Endothelial cell of umbilical vein (primary cell): ENCODE measurements around the gene SHCBP1L. TPM values are rescaled to one million over a fixed set of nuclear protein-coding genes. Genes with fewer than 3 reads are reported as not detected.

ENCODE experiments used
- BruUV-seq: library from RNA; stranded (reverse); fragments of 400-500 nt; replicated peaks from 2 replicates; lab custom pipeline; 2021; lab: Mats Ljungman, UMichigan
- CTCF ChIA-PET: fragments of 300-600, 350-600 bp; sonication (Branson Sonifier 250); formaldehyde crosslinking; loops from one replicate; lab custom pipeline; 2021; ENCODE audit warnings: antibody characterized with exemption, inconsistent platforms; lab: Charles Lee
- POLR2A ChIA-PET: fragments of 300-600, 350-600 bp; sonication (Branson Sonifier 250); formaldehyde crosslinking; loops from one replicate; lab custom pipeline; 2021; ENCODE audit warnings: antibody characterized with exemption, inconsistent platforms; lab: Charles Lee
- DNase-seq: peaks from one replicate; pipeline ENCODE4 v3.0.0-alpha.2; 2011; ENCODE audit warnings: low read depth, low spot score
- FAIRE-seq: peaks from 2 replicates; lab custom pipeline; 2011; peaks lifted over from hg19 to GRCh38; lab: Jason Lieb, UNC
- H2AFZ ChIP-seq: 2 replicates; pipeline ENCODE4 v1.6.0; 2012; ENCODE audit warnings: low read depth, low read length, control low read depth, inconsistent platforms
- H3K27ac ChIP-seq: 2 replicates; pipeline ENCODE4 v1.5.1; 2011; ENCODE audit warnings: low read depth, mild to moderate bottlenecking, control low read depth, low read length, moderate library complexity; ENCODE audit not compliant: insufficient read depth
- H3K27me3 ChIP-seq, 2 experiments: 2 replicates each; pipeline versions ENCODE4 v1.6.0 to v1.6.1; 2011; ENCODE audit warnings: low read length in 2 of 2, mixed read lengths in 1 of 2; ENCODE audit not compliant: control insufficient read depth in 2 of 2, insufficient read depth in 2 of 2
- H3K36me3 ChIP-seq, 2 experiments: 2 replicates in 1 of 2; 3 replicates in 1 of 2; pipeline ENCODE4 v1.5.1; 2011; ENCODE audit warnings: low read length in 2 of 2, mild to moderate bottlenecking in 1 of 2, moderate library complexity in 1 of 2; ENCODE audit not compliant: control insufficient read depth in 2 of 2, insufficient read depth in 2 of 2; ENCODE audit errors: extremely low read depth in 1 of 2
- H3K4me1 ChIP-seq: 3 replicates; pipeline ENCODE4 v1.5.1; 2011; ENCODE audit warnings: mild to moderate bottlenecking, low read length; ENCODE audit not compliant: control insufficient read depth, insufficient read depth; ENCODE audit errors: extremely low read depth
- H3K4me2 ChIP-seq: 2 replicates; pipeline ENCODE4 v1.6.1; 2011; ENCODE audit warnings: low read length, control low read depth, mixed read lengths; ENCODE audit not compliant: insufficient read depth
- H3K4me3 ChIP-seq, 3 experiments: fragments of 200-600 bp in 1 of 3; sonication (generic), shearing (Covaris generic) in 1 of 3; replicated peaks in 1 of 3; 2 replicates each; pipeline ENCODE4 v1.5.1; 2011 to 2016; ENCODE audit warnings: control low read depth in 3 of 3, low read length in 3 of 3, mild to moderate bottlenecking in 2 of 3, inconsistent platforms in 1 of 3, low read depth in 1 of 3, moderate library complexity in 1 of 3; ENCODE audit not compliant: insufficient read depth in 1 of 3
- H3K79me2 ChIP-seq: 2 replicates; pipeline ENCODE4 v1.6.0; 2012; ENCODE audit warnings: low read length, inconsistent platforms; ENCODE audit not compliant: control insufficient read depth, insufficient read depth
- H3K9ac ChIP-seq: replicated peaks from 2 replicates; pipeline ENCODE3; 2011; ENCODE audit warnings: low read length, control low read depth; ENCODE audit not compliant: insufficient read depth; ENCODE audit errors: extremely low read depth
- H3K9me1 ChIP-seq: replicated peaks from 3 replicates; pipeline ENCODE4 v1.6.0; 2011; ENCODE audit warnings: mild to moderate bottlenecking, low read length; ENCODE audit not compliant: control insufficient read depth, insufficient read depth; ENCODE audit errors: extremely low read depth
- H3K9me3 ChIP-seq: replicated peaks from 2 replicates; pipeline ENCODE4 v1.5.1; 2012; ENCODE audit warnings: low read length, inconsistent platforms; ENCODE audit not compliant: control insufficient read depth, insufficient read depth
- H4K20me1 ChIP-seq: replicated peaks from 2 replicates; pipeline ENCODE3; 2011; ENCODE audit warnings: mild to moderate bottlenecking, low read length; ENCODE audit not compliant: control insufficient read depth, insufficient read depth; ENCODE audit errors: extremely low read depth
- EZH2 ChIP-seq: IDR thresholded peaks from 2 replicates; pipeline ENCODE4 v1.6.1; 2012; ENCODE audit warnings: borderline replicate concordance, low read depth, mild to moderate bottlenecking, moderate library complexity, low read length, inconsistent platforms; ENCODE audit not compliant: severe bottlenecking
- FOS ChIP-seq: IDR thresholded peaks from 2 replicates; pipeline ENCODE4 v1.6.1; 2011; ENCODE audit warnings: mild to moderate bottlenecking, low read length, moderate library complexity, borderline replicate concordance; ENCODE audit not compliant: insufficient read depth
- GATA2 ChIP-seq: IDR thresholded peaks from 2 replicates; pipeline ENCODE4 v1.7.0; 2011; ENCODE audit warnings: low read depth, mild to moderate bottlenecking, moderate library complexity, mixed read lengths, low read length; ENCODE audit not compliant: insufficient read length, insufficient read depth
- JUN ChIP-seq: IDR thresholded peaks from 2 replicates; pipeline ENCODE4 v1.6.1; 2011; ENCODE audit warnings: borderline replicate concordance, low read depth; ENCODE audit not compliant: insufficient read length, insufficient read depth
- MAX ChIP-seq: IDR thresholded peaks from 2 replicates; pipeline ENCODE4 v1.6.1; 2011; ENCODE audit not compliant: insufficient read depth, insufficient read length
- MYC ChIP-seq: IDR thresholded peaks from one replicate; pipeline ENCODE4 v1.6.1; 2011; ENCODE audit warnings: mild to moderate bottlenecking, low read depth, low read length
- POLR2A ChIP-seq: IDR thresholded peaks from 2 replicates; pipeline ENCODE4 v1.6.1; 2012; ENCODE audit warnings: low read depth, mild to moderate bottlenecking, control low read depth, low read length
- POLR2AphosphoS5 ChIP-seq: IDR thresholded peaks from 2 replicates; pipeline ENCODE4 v1.6.1; 2012; ENCODE audit warnings: low read depth, mild to moderate bottlenecking, control low read depth, low read length, moderate library complexity; ENCODE audit not compliant: insufficient read depth
- dilution Hi-C: fragments of 300-500 bp; cut with MboI; formaldehyde crosslinking; loops from one replicate; pipeline ENCODE4 v1.15.0; 2019; ENCODE audit warnings: low sequenced_read_pairs; ENCODE audit not compliant: extremely low pct_ligation_motif_present
- intact Hi-C: fragments of 100-400 bp; cut with micrococcal nuclease; formaldehyde crosslinking; loops from one replicate; pipeline ENCODE4 v1.10.0; 2022
- polyA plus RNA-seq, 4 experiments: library from polyadenylated mRNA; depleted of rRNA in 3 of 4; stranded (reverse) in 3 of 4; unstranded in 1 of 4; fragments of >200 nt; gene quantifications; 2 replicates each; pipeline versions ENCODE4 v1.2.1 to v1.2.3, GENCODE V29; 2011 to 2012; ENCODE audit warnings: missing spikeins in 1 of 4
- total RNA-seq: library from RNA; stranded (reverse); gene quantifications from 2 replicates; pipeline ENCODE4 v1.2.3, GENCODE V29; 2021
- TF ChIP-seq, protein P1 (sequence below), 2 donors: IDR thresholded peaks; 1 replicate in 1 of 2; 2 replicates in 1 of 2; pipeline ENCODE4 v1.5.1; 2011; ENCODE audit warnings: low read length in 2 of 2, mild to moderate bottlenecking in 2 of 2, moderate library complexity in 2 of 2, control low read depth in 1 of 2, inconsistent platforms in 1 of 2, low read depth in 1 of 2; ENCODE audit not compliant: insufficient read depth in 1 of 2; ENCODE audit errors: extremely low read depth in 1 of 2

Gene SHCBP1L
- total and polyA plus RNA-seq, 2 donors (not counting 3 experiments of a cell fraction or from before 2014, with no cell fraction given): not detected

GRCh38 chr1:182888736-182889531 lies 64.0 kb downstream of the SHCBP1L start:
- intact Hi-C loops (loop anchor here (5.0 kb wide), 1 partner anchor 37 kb away; no protein-coding TSS in a partner anchor), dilution Hi-C loops (no loop called here)
- H3K4me1 ChIP-seq: peaks cover 2% of the 10 kb centered on the region
- no peak overlapping the region for H3K4me2 ChIP-seq
- no peaks in the 10 kb centered on the region for H3K27me3 ChIP-seq
- no peak overlapping the region for H3K9ac ChIP-seq
- H3K27ac ChIP-seq: no peak overlapping the region
- H3K79me2 ChIP-seq: no peaks in the 10 kb centered on the region
- no peak overlapping the region for H2AFZ ChIP-seq
- H3K9me3 ChIP-seq: no peaks in the 10 kb centered on the region
- no TSS peak for BruUV-seq
- FAIRE-seq (no peak), DNase-seq (no peak)
- ChIA-PET POLR2A (no interaction called here), CTCF (interaction anchor here (1.0 to 1.6 kb wide), 4 partner anchors 10 to 346 kb away, joined by 3 to 7 read pairs (median 4); no protein-coding TSS in a partner anchor)
- H3K36me3 ChIP-seq: peaks cover 18 to 44% of the 10 kb centered on the region in 2 experiments
- H3K9me1 ChIP-seq: no peaks in the 10 kb centered on the region
- peaks cover 2% of the 10 kb centered on the region for H4K20me1 ChIP-seq
- TF ChIP-seq EZH2: no peak
- peak; percentile 25 for TF ChIP-seq POLR2AphosphoS5
- H3K4me3 ChIP-seq: no peak overlapping the region

DNA sequence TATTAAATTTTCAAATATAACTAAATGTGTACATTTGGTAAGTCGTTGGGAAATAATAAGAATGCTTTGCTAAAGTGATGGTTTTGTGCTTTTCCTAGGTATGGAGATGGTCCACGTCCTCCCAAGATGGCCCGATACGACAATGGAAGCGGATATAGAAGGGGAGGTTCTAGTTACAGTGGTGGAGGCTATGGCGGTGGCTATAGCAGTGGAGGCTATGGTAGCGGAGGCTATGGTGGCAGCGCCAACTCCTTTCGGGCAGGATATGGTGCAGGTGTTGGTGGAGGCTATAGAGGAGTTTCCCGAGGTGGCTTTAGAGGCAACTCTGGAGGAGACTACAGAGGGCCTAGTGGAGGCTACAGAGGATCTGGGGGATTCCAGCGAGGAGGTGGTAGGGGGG lies 66.0 kb downstream of the SHCBP1L start:
- H3K4me1 ChIP-seq: peaks cover 2% of the 10 kb centered on the region
- no peak overlapping the region for H2AFZ ChIP-seq
- FAIRE-seq (no peak), DNase-seq (no peak)
- dilution Hi-C loops: no loop called here
- peaks cover 26 to 56% of the 10 kb centered on the region in 2 experiments for H3K36me3 ChIP-seq
- H3K9ac ChIP-seq: no peak overlapping the region
- peaks cover 5% of the 10 kb centered on the region for H4K20me1 ChIP-seq
- BruUV-seq: no TSS peak
- no peaks in the 10 kb centered on the region for H3K79me2 ChIP-seq
- no peak overlapping the region for H3K4me3 ChIP-seq
- no peaks in the 10 kb centered on the region for H3K9me3 ChIP-seq
- ChIA-PET POLR2A (no interaction called here), CTCF (interaction anchor here (1.6 kb wide), 1 partner anchor 348 kb away, joined by 4 read pairs; no protein-coding TSS in a partner anchor)
- TF ChIP-seq GATA2 (no peak), MYC (no peak), POLR2A (no peak), MAX (no peak), EZH2 (no peak), JUN (no peak), POLR2AphosphoS5 (no peak), FOS (no peak)
- TF ChIP-seq, protein P1, sequence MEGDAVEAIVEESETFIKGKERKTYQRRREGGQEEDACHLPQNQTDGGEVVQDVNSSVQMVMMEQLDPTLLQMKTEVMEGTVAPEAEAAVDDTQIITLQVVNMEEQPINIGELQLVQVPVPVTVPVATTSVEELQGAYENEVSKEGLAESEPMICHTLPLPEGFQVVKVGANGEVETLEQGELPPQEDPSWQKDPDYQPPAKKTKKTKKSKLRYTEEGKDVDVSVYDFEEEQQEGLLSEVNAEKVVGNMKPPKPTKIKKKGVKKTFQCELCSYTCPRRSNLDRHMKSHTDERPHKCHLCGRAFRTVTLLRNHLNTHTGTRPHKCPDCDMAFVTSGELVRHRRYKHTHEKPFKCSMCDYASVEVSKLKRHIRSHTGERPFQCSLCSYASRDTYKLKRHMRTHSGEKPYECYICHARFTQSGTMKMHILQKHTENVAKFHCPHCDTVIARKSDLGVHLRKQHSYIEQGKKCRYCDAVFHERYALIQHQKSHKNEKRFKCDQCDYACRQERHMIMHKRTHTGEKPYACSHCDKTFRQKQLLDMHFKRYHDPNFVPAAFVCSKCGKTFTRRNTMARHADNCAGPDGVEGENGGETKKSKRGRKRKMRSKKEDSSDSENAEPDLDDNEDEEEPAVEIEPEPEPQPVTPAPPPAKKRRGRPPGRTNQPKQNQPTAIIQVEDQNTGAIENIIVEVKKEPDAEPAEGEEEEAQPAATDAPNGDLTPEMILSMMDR (IDR thresholded peaks at IDR 0.05; ENCODE audit: extremely low read depth in 1 of 2, insufficient read depth in 1 of 2, low read depth in 1 of 2, low read length in 2 of 2): no peak
- no peaks in the 10 kb centered on the region for H3K27me3 ChIP-seq
- no peak overlapping the region for H3K4me2 ChIP-seq
- H3K27ac ChIP-seq: no peak overlapping the region
- intact Hi-C loops: loop anchor here (5.0 kb wide), 1 partner anchor 35 kb away; no protein-coding TSS in a partner anchor
- H3K9me1 ChIP-seq: no peaks in the 10 kb centered on the region
